Measurements from ENCODE around the gene RBBP7.

- no peak for TF ChIP-seq CTCF (IDR thresholded peaks at IDR 0.05)
- no peak for TF ChIP-seq POLR2A (IDR thresholded peaks at IDR 0.05)
Observed at GRCh38 chrX:16876696-16877095, 6.5 kb upstream of the RBBP7 start.
